Cardiac muscle cell (in vitro differentiated cells and primary cell): ENCODE measurements around the gene KIAA1671. TPM values are rescaled to one million over a fixed set of nuclear protein-coding genes. Genes with fewer than 3 reads are reported as not detected.
A peak's percentile ranks its signal among the peaks of the same experiment; 100 is the strongest.

ENCODE experiments used
- DNase-seq, 2 donors: peaks; one replicate each; pipeline versions ENCODE4 v3.0.0 to v3.0.0-alpha.2; 2010 to 2017; ENCODE audit warnings: low read depth in 1 of 2, low spot score in 1 of 2
- H3K27ac ChIP-seq: fragments of 200-600 bp; sonication (generic); 2 replicates; pipeline ENCODE4 v1.5.1; 2016
- H3K27me3 ChIP-seq: fragments of 200-600 bp; sonication (generic); 2 replicates; pipeline ENCODE4 v1.6.0; 2016; ENCODE audit warnings: control low read depth
- H3K36me3 ChIP-seq: fragments of 200-600 bp; sonication (generic); 2 replicates; pipeline ENCODE4 v1.5.1; 2016; ENCODE audit warnings: control low read depth
- H3K4me1 ChIP-seq: fragments of 200-600 bp; sonication (generic); 2 replicates; pipeline ENCODE4 v1.8.1; 2017; ENCODE audit warnings: low read depth, mild to moderate bottlenecking, mixed run types
- H3K4me3 ChIP-seq: fragments of 200-600 bp; sonication (generic); 2 replicates; pipeline ENCODE4 v1.5.1; 2016; ENCODE audit warnings: mild to moderate bottlenecking
- H3K9me3 ChIP-seq: fragments of 200-600 bp; sonication (generic); 2 replicates; pipeline ENCODE4 v1.5.1; 2017; ENCODE audit warnings: low read depth, mild to moderate bottlenecking, control low read depth
- CTCF ChIP-seq: IDR thresholded peaks from 2 replicates; pipeline ENCODE4 v1.5.1; 2012; ENCODE audit warnings: low read depth, mild to moderate bottlenecking, low read length
- polyA plus RNA-seq: library from polyadenylated mRNA; unstranded; fragments of >200 nt; fragmentation: Nextera tagmentation; extraction: Ambion mirVana; gene quantifications from 2 replicates; pipeline ENCODE4 v1.2.1, GENCODE V29; 2016
- total RNA-seq: library from RNA; depleted of rRNA; stranded (reverse); fragments of >200 nt; gene quantifications from 2 replicates; pipeline ENCODE4 v1.2.3, GENCODE V29; 2016

KIAA1671 gene
- total and polyA plus RNA-seq, 2 experiments from 2014 or later, result 10.9 to 37.3 TPM

- Histone ChIP-seq H3K4me3 (no peak overlapping the region), H3K4me1 (peaks cover 30% of the 10 kb centered on the region), H3K27ac (peak overlapping the region; percentile 92), H3K27me3 (no peaks in the 10 kb centered on the region), H3K9me3 (no peaks in the 10 kb centered on the region), H3K36me3 (no peaks in the 10 kb centered on the region)
- no peak for TF ChIP-seq CTCF
- no peak for DNase-seq
Measured at GRCh38 chr22:24997023-24997422, 44.5 kb downstream of the KIAA1671 start.

GRCh38 chr22:25000686-25001085 lies 48.2 kb downstream of the KIAA1671 start:
- Histone ChIP-seq H3K27ac (no peak overlapping the region), H3K9me3 (no peaks in the 10 kb centered on the region), H3K36me3 (no peaks in the 10 kb centered on the region), H3K27me3 (no peaks in the 10 kb centered on the region), H3K4me3 (no peak overlapping the region), H3K4me1 (peaks cover 22% of the 10 kb centered on the region)
- no peak for TF ChIP-seq CTCF
- no peak for DNase-seq

GRCh38 chr22:25002241-25002985 lies 49.9 kb downstream of the KIAA1671 start:
- Histone ChIP-seq H3K4me1 (peaks cover 9% of the 10 kb centered on the region), H3K36me3 (no peaks in the 10 kb centered on the region), H3K27me3 (no peaks in the 10 kb centered on the region), H3K27ac (peak overlapping the region; percentile 79), H3K9me3 (no peaks in the 10 kb centered on the region), H3K4me3 (no peak overlapping the region)
- peak in 1 of 2 donors; percentile 16 for DNase-seq
- no peak for TF ChIP-seq CTCF

- Histone ChIP-seq H3K9me3 (no peaks in the 10 kb centered on the region), H3K4me3 (no peak overlapping the region), H3K27me3 (no peaks in the 10 kb centered on the region), H3K4me1 (peaks cover 5% of the 10 kb centered on the region), H3K27ac (peak overlapping the region; percentile 36), H3K36me3 (no peaks in the 10 kb centered on the region)
- DNase-seq, result no peak
- no peak for TF ChIP-seq CTCF
Measured at GRCh38 chr22:25006354-25006753, 53.8 kb downstream of the KIAA1671 start.

GRCh38 chr22:25007444-25008106 lies 55.1 kb downstream of the KIAA1671 start:
- H3K4me1 ChIP-seq, result no peaks in the 10 kb centered on the region
- peak overlapping the region; percentile 28 for H3K27ac ChIP-seq
- H3K4me3 ChIP-seq, result no peak overlapping the region
- no peaks in the 10 kb centered on the region for H3K27me3 ChIP-seq
- TF ChIP-seq CTCF, result no peak
- no peaks in the 10 kb centered on the region for H3K9me3 ChIP-seq
- H3K36me3 ChIP-seq, result no peaks in the 10 kb centered on the region
- DNase-seq, result peak in 1 of 2 donors; percentile 17
